SK-N-SH (cell line): Measurements from ENCODE around the gene ASH1L. TPM values are rescaled to one million over a fixed set of nuclear protein-coding genes. Genes with fewer than 3 reads are reported as not detected.
A peak's percentile ranks its signal among the peaks of the same experiment; 100 is the strongest.

ENCODE experiments used
- CTCF ChIA-PET: fragments of 300-600, 350-600 bp; formaldehyde crosslinking; extraction: SDS; loops from one replicate; lab custom pipeline; 2021; lab: Yijun Ruan, JAX
- POLR2A ChIA-PET: fragments of 350-600 bp; sonication (Branson Sonifier 250); formaldehyde crosslinking; extraction: SDS; loops from one replicate; lab custom pipeline; 2020; ENCODE audit warnings: antibody characterized with exemption, inconsistent platforms; lab: Yijun Ruan, JAX
- DNase-seq: peaks from one replicate; pipeline ENCODE4 v3.0.0; 2012
- H2AFZ ChIP-seq: fragments of 200-600 bp; sonication (generic); 2 replicates; pipeline ENCODE4 v1.8.1; 2016; ENCODE audit warnings: antibody characterized with exemption, mild to moderate bottlenecking, low read depth
- H3F3A ChIP-seq: fragments of 200-600 bp; sonication (generic); replicated peaks from 2 replicates; pipeline ENCODE3; 2016; ENCODE audit warnings: antibody characterized with exemption, mild to moderate bottlenecking; ENCODE audit not compliant: insufficient read depth
- H3K27ac ChIP-seq, 2 experiments: fragments of 200-500 bp in 1 of 2; fragments of 200-600 bp in 1 of 2; sonication (Bioruptor generic) in 1 of 2; sonication (generic), shearing (Covaris generic) in 1 of 2; 2 replicates each; pipeline versions ENCODE4 v1.5.1 to v1.6.1; 2014 to 2016; ENCODE audit warnings: low read depth in 2 of 2, inconsistent platforms in 1 of 2, low read length in 1 of 2, mild to moderate bottlenecking in 1 of 2, mixed read lengths in 1 of 2
- H3K27me3 ChIP-seq: fragments of 200-600 bp; sonication (generic), shearing (Covaris generic); 2 replicates; pipeline ENCODE4 v1.6.1; 2016; ENCODE audit warnings: mixed run types; ENCODE audit not compliant: insufficient read depth
- H3K36me3 ChIP-seq, 2 experiments: fragments of 200-500 bp in 1 of 2; fragments of 200-600 bp in 1 of 2; sonication (Bioruptor generic) in 1 of 2; sonication (generic) in 1 of 2; replicated peaks in 1 of 2; 2 replicates each; pipeline versions ENCODE3 to v1.5.1; 2014 to 2016; ENCODE audit warnings: low read length in 1 of 2, mild to moderate bottlenecking in 1 of 2; ENCODE audit not compliant: insufficient read depth in 2 of 2, control insufficient read depth in 1 of 2
- H3K4me1 ChIP-seq, 2 experiments: fragments of 200-500 bp in 1 of 2; fragments of 200-600 bp in 1 of 2; sonication (Bioruptor generic) in 1 of 2; sonication (generic), shearing (Covaris generic) in 1 of 2; 2 replicates each; pipeline versions ENCODE4 v1.5.1 to v1.6.1; 2014 to 2016; ENCODE audit warnings: low read depth in 1 of 2, low read length in 1 of 2, mixed run types in 1 of 2; ENCODE audit not compliant: insufficient read depth in 2 of 2, control insufficient read depth in 1 of 2
- H3K4me2 ChIP-seq: fragments of 200-600 bp; sonication (generic), shearing (Covaris generic); 2 replicates; pipeline ENCODE4 v1.6.1; 2017; ENCODE audit warnings: mixed run types
- H3K4me3 ChIP-seq, 2 experiments: fragments of 200-500 bp in 1 of 2; fragments of 200-600 bp in 1 of 2; sonication (Bioruptor generic) in 1 of 2; sonication (generic), shearing (Covaris generic) in 1 of 2; 2 replicates each; pipeline versions ENCODE4 v1.5.1 to v1.8.1; 2014 to 2016; ENCODE audit warnings: low read depth in 2 of 2, inconsistent platforms in 1 of 2, low read length in 1 of 2, mild to moderate bottlenecking in 1 of 2, mixed read lengths in 1 of 2, moderate library complexity in 1 of 2
- H3K79me2 ChIP-seq: fragments of 200-600 bp; sonication (generic); 2 replicates; pipeline ENCODE4 v1.8.1; 2017; ENCODE audit warnings: mild to moderate bottlenecking; ENCODE audit not compliant: insufficient read depth
- H3K9ac ChIP-seq: fragments of 200-600 bp; sonication (generic); 2 replicates; pipeline ENCODE4 v1.6.1; 2017; ENCODE audit warnings: mixed run types
- H3K9me2 ChIP-seq: fragments of 200-600 bp; sonication (generic); 2 replicates; pipeline ENCODE4 v1.6.1; 2017; ENCODE audit warnings: mixed run types
- H3K9me3 ChIP-seq: fragments of 200-600 bp; sonication (generic); 2 replicates; pipeline ENCODE4 v1.6.1; 2017; ENCODE audit warnings: mixed run types, mild to moderate bottlenecking, moderate library complexity
- H4K20me1 ChIP-seq: fragments of 200-600 bp; sonication (generic); 2 replicates; pipeline ENCODE4 v1.6.1; 2017; ENCODE audit warnings: mild to moderate bottlenecking, mixed run types; ENCODE audit not compliant: insufficient read depth
- ELF1 ChIP-seq: IDR thresholded peaks from 2 replicates; pipeline ENCODE4 v1.4.0; 2012
- EP300 ChIP-seq, 2 experiments: IDR thresholded peaks; 2 replicates each; pipeline versions ENCODE4 v1.4.0 to v1.6.1; 2012; ENCODE audit warnings: borderline replicate concordance in 1 of 2, low read depth in 1 of 2, low read length in 1 of 2
- NFIC ChIP-seq: IDR thresholded peaks from 2 replicates; pipeline ENCODE4 v1.4.0; 2012; ENCODE audit warnings: borderline replicate concordance
- NRF1 ChIP-seq: IDR thresholded peaks from 2 replicates; pipeline ENCODE4 v1.6.1; 2012; ENCODE audit warnings: low read depth, mild to moderate bottlenecking, low read length
- RCOR1 ChIP-seq: fragments of 150-350 bp; IDR thresholded peaks from 2 replicates; pipeline ENCODE4 v1.6.1; 2017; ENCODE audit warnings: antibody characterized with exemption, low read length
- RXRA ChIP-seq: IDR thresholded peaks from 2 replicates; pipeline ENCODE4 v1.4.0; 2012; ENCODE audit warnings: low read depth, mild to moderate bottlenecking, borderline replicate concordance
- SMC3 ChIP-seq: IDR thresholded peaks from 2 replicates; pipeline ENCODE4 v1.6.1; 2012; ENCODE audit warnings: low read depth, low read length, improper control_type of control experiment
- TAF1 ChIP-seq: IDR thresholded peaks from 2 replicates; pipeline ENCODE4 v1.6.1; 2012; ENCODE audit warnings: low read depth, mild to moderate bottlenecking, low read length, moderate library complexity, borderline replicate concordance
- TCF12 ChIP-seq: IDR thresholded peaks from 2 replicates; pipeline ENCODE4 v1.4.0; 2012
- TEAD4 ChIP-seq: IDR thresholded peaks from 2 replicates; pipeline ENCODE4 v1.4.0; 2012; ENCODE audit warnings: mild to moderate bottlenecking, borderline replicate concordance; ENCODE audit not compliant: insufficient read depth
- YY1 ChIP-seq: IDR thresholded peaks from 2 replicates; pipeline ENCODE4 v1.4.0; 2012; ENCODE audit warnings: low read depth, mild to moderate bottlenecking
- WGBS: methylation state at CpG from one replicate; pipeline ENCODE4 v1.1.6; 2017; ENCODE audit warnings: low lambda C conversion rate; 5-methylcytosine and 5-hydroxymethylcytosine counted together
- polyA plus RNA-seq, 3 experiments: library from polyadenylated mRNA; depleted of rRNA; stranded (reverse); fragments of >200 nt; gene quantifications; 2 replicates each; pipeline ENCODE4 v1.2.3, GENCODE V29; 2012
- TF ChIP-seq, protein P1 (sequence below): fragments of 200-600 bp; sonication (generic); IDR thresholded peaks from 2 replicates; pipeline ENCODE4 v1.6.1; 2017; ENCODE audit warnings: antibody characterized with exemption, mild to moderate bottlenecking, moderate library complexity
- TF ChIP-seq, protein P2 (sequence below): IDR thresholded peaks from 2 replicates; pipeline ENCODE4 v1.4.0; 2012; ENCODE audit warnings: low read depth, borderline replicate concordance
- TF ChIP-seq, protein P3 (sequence below): IDR thresholded peaks from 2 replicates; pipeline ENCODE4 v1.4.0; 2012; ENCODE audit warnings: low read depth

ASH1L gene
- polyA plus RNA-seq, 1 of the 3 experiments (the other 2 are of a cell fraction) = 13.4 TPM

DNA sequence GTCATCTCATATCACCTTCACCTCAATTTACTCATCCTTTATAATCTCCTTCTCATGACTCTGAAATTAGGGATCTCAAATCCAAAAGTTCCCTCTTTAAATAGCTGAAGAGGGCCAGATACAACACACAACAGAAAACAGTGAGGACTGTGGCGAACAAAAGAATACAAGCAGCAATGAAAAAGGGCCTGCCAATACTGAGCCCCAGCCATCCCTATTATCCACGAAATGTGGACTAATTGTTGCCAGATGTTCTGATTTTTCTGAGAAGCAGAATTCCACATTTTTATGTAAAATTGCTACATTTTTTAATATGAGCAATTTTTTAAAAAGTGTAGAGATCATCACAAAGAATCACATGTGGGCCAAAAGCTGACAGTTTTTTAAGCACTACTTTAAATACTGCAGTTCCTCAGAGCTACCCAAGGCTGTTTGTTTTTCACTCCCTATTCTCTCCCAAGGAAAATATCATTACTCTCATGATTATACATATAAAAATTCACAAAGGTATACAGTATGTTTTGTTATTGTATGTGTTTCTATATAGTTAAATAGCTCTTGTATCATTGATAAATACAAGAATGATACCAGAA, 90.0 kb downstream of the ASH1L start:
- H3K27ac ChIP-seq = peak overlapping the region; percentile 33 to 83; a peak in 3 of 4 replicates
- no peaks in the 10 kb centered on the region for H3K9me2 ChIP-seq
- H4K20me1 ChIP-seq = no peaks in the 10 kb centered on the region; the same call in 1 of the 2 replicates
- peaks cover 9 to 14% of the 10 kb centered on the region in 2 experiments for H3K36me3 ChIP-seq
- peaks cover 91% of the 10 kb centered on the region; the same call in 1 of the 2 replicates for H3K79me2 ChIP-seq
- H3K9me3 ChIP-seq = no peaks in the 10 kb centered on the region
- POLR2A ChIA-PET = interaction anchor here (1.0 kb wide), 1 partner anchor 91 kb away, joined by 3 read pairs; no protein-coding TSS in a partner anchor
- no peaks in the 10 kb centered on the region for H3K27me3 ChIP-seq
- no peak overlapping the region for H3K4me2 ChIP-seq
- 67% methylated on average over 2 of the region's 2 CpGs for WGBS
- no peak overlapping the region for H3K4me3 ChIP-seq
- TF ChIP-seq TCF12 (peak; percentile 64), ELF1 (no peak)
- CTCF ChIA-PET = interaction anchor here (0.9 to 1.6 kb wide), 4 partner anchors 9 to 222 kb away, joined by 3 to 4 read pairs (median 3); no protein-coding TSS in a partner anchor
- H3K9ac ChIP-seq = no peak overlapping the region
- peaks cover 11% of the 10 kb centered on the region for H3F3A ChIP-seq
- peak; percentile 16 for DNase-seq
- no peak overlapping the region for H2AFZ ChIP-seq
- peaks cover 3 to 18% of the 10 kb centered on the region in 2 experiments; a peak in 3 of 4 replicates for H3K4me1 ChIP-seq

DNA sequence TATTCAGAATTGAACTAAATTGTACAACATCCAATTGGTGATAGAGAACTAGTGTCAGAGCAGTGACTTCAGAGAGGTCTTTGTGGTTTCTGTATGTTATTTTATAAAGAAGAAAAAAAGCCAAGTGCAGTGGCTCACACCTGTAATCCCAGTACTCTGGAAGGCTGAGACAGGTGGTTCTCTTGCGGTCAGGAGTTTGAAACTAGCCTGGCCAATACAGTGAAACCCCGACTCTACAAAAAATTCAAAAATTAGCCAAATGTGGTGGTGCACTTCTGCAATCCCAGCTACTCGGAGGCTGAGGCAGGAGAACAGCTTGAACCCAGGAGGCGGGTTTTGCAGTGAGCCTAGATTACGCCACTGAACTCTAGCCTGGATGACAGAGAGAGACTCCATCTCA, 90.7 kb downstream of the ASH1L start:
- H3K4me2 ChIP-seq = no peak overlapping the region
- H2AFZ ChIP-seq = no peak overlapping the region
- no peak overlapping the region for H3K4me3 ChIP-seq
- DNase-seq = no peak
- no peak overlapping the region for H3K9ac ChIP-seq
- CTCF ChIA-PET = interaction anchor here (1.1 to 1.6 kb wide), 2 partner anchors 32 to 222 kb away, joined by 3 to 4 read pairs; no protein-coding TSS in a partner anchor
- no peaks in the 10 kb centered on the region; the same call in 1 of the 2 replicates for H4K20me1 ChIP-seq
- peaks cover 9 to 25% of the 10 kb centered on the region in 2 experiments; a peak in 3 of 4 replicates for H3K4me1 ChIP-seq
- peaks cover 91% of the 10 kb centered on the region; the same call in 1 of the 2 replicates for H3K79me2 ChIP-seq
- H3F3A ChIP-seq = peaks cover 18% of the 10 kb centered on the region
- H3K36me3 ChIP-seq = peaks cover 5 to 12% of the 10 kb centered on the region in 2 experiments
- POLR2A ChIA-PET = no interaction called here
- TF ChIP-seq TAF1 (no peak), RCOR1 (no peak), TEAD4 (no peak), EP300 (IDR thresholded peaks at IDR 0.05; ENCODE audit: borderline replicate concordance in 1 of 2, low read depth in 1 of 2, low read length in 1 of 2) (no peak)
- TF ChIP-seq, protein P1, sequence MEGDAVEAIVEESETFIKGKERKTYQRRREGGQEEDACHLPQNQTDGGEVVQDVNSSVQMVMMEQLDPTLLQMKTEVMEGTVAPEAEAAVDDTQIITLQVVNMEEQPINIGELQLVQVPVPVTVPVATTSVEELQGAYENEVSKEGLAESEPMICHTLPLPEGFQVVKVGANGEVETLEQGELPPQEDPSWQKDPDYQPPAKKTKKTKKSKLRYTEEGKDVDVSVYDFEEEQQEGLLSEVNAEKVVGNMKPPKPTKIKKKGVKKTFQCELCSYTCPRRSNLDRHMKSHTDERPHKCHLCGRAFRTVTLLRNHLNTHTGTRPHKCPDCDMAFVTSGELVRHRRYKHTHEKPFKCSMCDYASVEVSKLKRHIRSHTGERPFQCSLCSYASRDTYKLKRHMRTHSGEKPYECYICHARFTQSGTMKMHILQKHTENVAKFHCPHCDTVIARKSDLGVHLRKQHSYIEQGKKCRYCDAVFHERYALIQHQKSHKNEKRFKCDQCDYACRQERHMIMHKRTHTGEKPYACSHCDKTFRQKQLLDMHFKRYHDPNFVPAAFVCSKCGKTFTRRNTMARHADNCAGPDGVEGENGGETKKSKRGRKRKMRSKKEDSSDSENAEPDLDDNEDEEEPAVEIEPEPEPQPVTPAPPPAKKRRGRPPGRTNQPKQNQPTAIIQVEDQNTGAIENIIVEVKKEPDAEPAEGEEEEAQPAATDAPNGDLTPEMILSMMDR = no peak
- 97% methylated on average over 5 of the region's 5 CpGs for WGBS
- no peaks in the 10 kb centered on the region for H3K9me2 ChIP-seq
- H3K27me3 ChIP-seq = no peaks in the 10 kb centered on the region
- H3K9me3 ChIP-seq = no peaks in the 10 kb centered on the region
- H3K27ac ChIP-seq = peak overlapping the region in 1 of 2 experiments; percentile 83; a peak in 1 of 4 replicates

DNA sequence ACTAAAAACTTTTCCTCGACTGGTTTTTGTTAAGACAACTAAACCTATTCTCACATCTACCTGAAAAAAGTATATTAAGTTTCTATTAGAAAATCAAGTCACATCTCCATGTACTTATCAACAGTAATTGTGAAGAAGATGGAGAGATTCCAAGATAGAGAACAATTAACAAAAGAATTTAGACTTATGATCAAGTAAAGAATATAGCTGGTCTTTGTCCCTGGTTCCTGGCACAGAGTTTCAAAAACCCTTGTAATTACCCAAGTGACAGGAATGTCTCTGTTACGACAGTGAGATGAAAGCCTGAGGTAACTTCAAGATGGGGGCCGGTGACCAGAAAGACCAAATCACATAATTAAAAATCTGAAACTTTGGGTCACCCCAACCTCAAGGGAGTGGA, 91.6 kb downstream of the ASH1L start:
- CTCF ChIA-PET = no interaction called here
- Histone ChIP-seq H3K36me3 (peaks cover 4 to 11% of the 10 kb centered on the region in 2 experiments), H3K4me3 (no peak overlapping the region), H3K9me2 (no peaks in the 10 kb centered on the region), H3K9me3 (no peaks in the 10 kb centered on the region), H4K20me1 (peaks cover 4% of the 10 kb centered on the region; the same call in 1 of the 2 replicates), H3K4me1 (peaks cover 16 to 31% of the 10 kb centered on the region in 2 experiments; a peak in 3 of 4 replicates), H3F3A (peaks cover 26% of the 10 kb centered on the region), H3K79me2 (peaks cover 90% of the 10 kb centered on the region; the same call in 1 of the 2 replicates), H3K4me2 (no peak overlapping the region), H2AFZ (no peak overlapping the region), H3K27me3 (no peaks in the 10 kb centered on the region), H3K27ac (no peak overlapping the region), H3K9ac (no peak overlapping the region)
- DNase-seq = no peak
- WGBS = 96% methylated on average over 3 of the region's 3 CpGs
- POLR2A ChIA-PET = no interaction called here
- TF ChIP-seq YY1 (no peak), RXRA (no peak), SMC3 (no peak), NFIC (no peak), NRF1 (no peak), ELF1 (no peak)
- TF ChIP-seq, protein P1 = no peak
- TF ChIP-seq, protein P2, sequence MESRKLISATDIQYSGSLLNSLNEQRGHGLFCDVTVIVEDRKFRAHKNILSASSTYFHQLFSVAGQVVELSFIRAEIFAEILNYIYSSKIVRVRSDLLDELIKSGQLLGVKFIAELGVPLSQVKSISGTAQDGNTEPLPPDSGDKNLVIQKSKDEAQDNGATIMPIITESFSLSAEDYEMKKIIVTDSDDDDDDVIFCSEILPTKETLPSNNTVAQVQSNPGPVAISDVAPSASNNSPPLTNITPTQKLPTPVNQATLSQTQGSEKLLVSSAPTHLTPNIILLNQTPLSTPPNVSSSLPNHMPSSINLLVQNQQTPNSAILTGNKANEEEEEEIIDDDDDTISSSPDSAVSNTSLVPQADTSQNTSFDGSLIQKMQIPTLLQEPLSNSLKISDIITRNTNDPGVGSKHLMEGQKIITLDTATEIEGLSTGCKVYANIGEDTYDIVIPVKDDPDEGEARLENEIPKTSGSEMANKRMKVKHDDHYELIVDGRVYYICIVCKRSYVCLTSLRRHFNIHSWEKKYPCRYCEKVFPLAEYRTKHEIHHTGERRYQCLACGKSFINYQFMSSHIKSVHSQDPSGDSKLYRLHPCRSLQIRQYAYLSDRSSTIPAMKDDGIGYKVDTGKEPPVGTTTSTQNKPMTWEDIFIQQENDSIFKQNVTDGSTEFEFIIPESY = no peak
- TF ChIP-seq, protein P3, sequence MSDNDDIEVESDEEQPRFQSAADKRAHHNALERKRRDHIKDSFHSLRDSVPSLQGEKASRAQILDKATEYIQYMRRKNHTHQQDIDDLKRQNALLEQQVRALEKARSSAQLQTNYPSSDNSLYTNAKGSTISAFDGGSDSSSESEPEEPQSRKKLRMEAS = no peak
